ENCODE data around the gene NEDD8. TPM values are rescaled to one million over a fixed set of nuclear protein-coding genes. Genes with fewer than 3 reads are reported as not detected.

Gene NEDD8
- total and polyA plus RNA-seq, 2 donors (not counting 3 experiments of a cell fraction or from before 2014, with no cell fraction given) = 243 to 316 TPM

DNA sequence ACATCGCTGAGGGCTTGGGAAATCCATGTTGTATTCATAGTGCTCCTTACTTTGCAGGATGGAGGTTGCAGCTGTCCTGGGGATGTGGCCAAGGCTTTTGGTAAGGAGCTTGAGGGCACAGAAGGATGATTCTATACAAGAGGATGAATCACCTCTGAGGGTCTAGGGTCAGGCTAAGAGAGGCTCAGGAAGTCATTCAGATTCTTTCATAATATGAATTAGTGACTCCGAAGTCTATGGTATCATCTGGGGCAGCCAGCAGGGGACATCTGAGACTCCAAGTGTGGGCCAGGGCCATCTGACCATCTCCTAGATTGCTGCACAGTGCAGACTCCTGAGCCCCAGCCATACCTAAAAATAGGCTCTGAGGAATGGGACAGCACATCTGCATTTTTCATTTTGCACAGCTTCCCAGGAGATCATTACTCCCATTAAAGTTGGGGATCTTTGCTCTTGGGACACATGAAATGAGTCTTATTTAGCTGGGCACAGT, 5.3 kb upstream of the NEDD8 start:
- intact Hi-C loops (cut with micrococcal nuclease) (no loop called here), dilution Hi-C loops (cut with MboI; ENCODE audit: extremely low pct_ligation_motif_present, low sequenced_read_pairs) (no loop called here)
- TF ChIP-seq FOS (IDR thresholded peaks at IDR 0.05; ENCODE audit: borderline replicate concordance, insufficient read depth, low read length) = no peak
- no peak for TF ChIP-seq GATA2 (IDR thresholded peaks at IDR 0.05; ENCODE audit: insufficient read depth, insufficient read length, low read depth, low read length)
- no peak for TF ChIP-seq JUN (IDR thresholded peaks at IDR 0.05; ENCODE audit: borderline replicate concordance, insufficient read depth, insufficient read length, low read depth)
- no peak for TF ChIP-seq MYC (IDR thresholded peaks at IDR 0.05; ENCODE audit: low read depth, low read length)
- no peak for TF ChIP-seq POLR2AphosphoS5 (IDR thresholded peaks at IDR 0.05; ENCODE audit: insufficient read depth, low read depth, low read length)
- no peak for TF ChIP-seq EZH2 (IDR thresholded peaks at IDR 0.05; ENCODE audit: borderline replicate concordance, low read depth, low read length, severe bottlenecking)
- TF ChIP-seq CTCF (IDR thresholded peaks at IDR 0.05; ENCODE audit: extremely low read depth in 1 of 2, insufficient read depth in 1 of 2, low read depth in 1 of 2, low read length in 2 of 2) = no peak
- Histone ChIP-seq H3K4me2 (ENCODE audit: insufficient read depth, low read length) (no peak overlapping the region), H3K4me3 (replicated peaks in 1 of 3; ENCODE audit: insufficient read depth in 1 of 3, low read depth in 1 of 3, low read length in 3 of 3) (no peak overlapping the region), H3K9ac (replicated peaks; ENCODE audit: extremely low read depth, insufficient read depth, low read length) (no peak overlapping the region), H3K9me1 (replicated peaks; ENCODE audit: control insufficient read depth, extremely low read depth, insufficient read depth, low read length) (no peaks in the 10 kb centered on the region), H3K79me2 (ENCODE audit: control insufficient read depth, insufficient read depth, low read length) (peaks cover 38% of the 10 kb centered on the region), H3K27ac (ENCODE audit: insufficient read depth, low read depth, low read length) (no peak overlapping the region), H3K36me3 (ENCODE audit: control insufficient read depth in 2 of 2, extremely low read depth in 1 of 2, insufficient read depth in 2 of 2, low read length in 2 of 2) (peaks cover 8 to 33% of the 10 kb centered on the region in 2 experiments), H3K27me3 (ENCODE audit: control insufficient read depth in 2 of 2, insufficient read depth in 2 of 2, low read length in 2 of 2) (no peaks in the 10 kb centered on the region), H2AFZ (ENCODE audit: low read depth, low read length) (no peak overlapping the region), H3K9me3 (replicated peaks; ENCODE audit: control insufficient read depth, insufficient read depth, low read length) (no peaks in the 10 kb centered on the region), H4K20me1 (replicated peaks; ENCODE audit: control insufficient read depth, extremely low read depth, insufficient read depth, low read length) (no peaks in the 10 kb centered on the region), H3K4me1 (ENCODE audit: control insufficient read depth, extremely low read depth, insufficient read depth, low read length) (peaks cover 42% of the 10 kb centered on the region)
- FAIRE-seq = no peak
- ChIA-PET CTCF (interaction anchor here (1.0 to 4.2 kb wide), 4 partner anchors 10 to 96 kb away, joined by 3 to 20 read pairs (median 10); partner anchors contain the start of gene MDP1), POLR2A (interaction anchor here (0.9 kb wide), 1 partner anchor 9 kb away, joined by 4 read pairs; no protein-coding TSS in a partner anchor)
- DNase-seq (ENCODE audit: low read depth, low spot score) = no peak
- BruUV-seq (replicated peaks) = no TSS peak

Data from endothelial cell of umbilical vein (primary cell).